Esophagus muscularis mucosa (tissue), 4 donors: ENCODE measurements around the gene LRRC4B. TPM values are rescaled to one million over a fixed set of nuclear protein-coding genes. Genes with fewer than 3 reads are reported as not detected.

ENCODE experiments used
- DNase-seq: peaks from one replicate; pipeline ENCODE4 v3.0.0-alpha.2; 2017; ENCODE audit errors: extremely low spot score
- H3K27ac ChIP-seq, 4 donors: fragments of 200-600 bp; sonication (generic); replicated peaks in 1 of 4; 1 replicate in 3 of 4; 2 replicates in 1 of 4; pipeline ENCODE4 v1.5.1; 2016 to 2019; ENCODE audit warnings: mild to moderate bottlenecking in 1 of 4
- H3K27me3 ChIP-seq, 4 donors: fragments of 200-600 bp; sonication (generic); one replicate each; pipeline versions ENCODE4 v1.5.1 to v1.6.0; 2016 to 2019
- H3K36me3 ChIP-seq, 4 donors: fragments of 200-600 bp; sonication (generic); one replicate each; pipeline ENCODE4 v1.5.1; 2016 to 2019
- H3K4me1 ChIP-seq, 4 donors: fragments of 200-600 bp; sonication (generic); one replicate each; pipeline ENCODE4 v1.5.1; 2016 to 2019
- H3K4me3 ChIP-seq, 4 donors: fragments of 200-600 bp; sonication (generic); 1 replicate in 2 of 4; 2 replicates in 2 of 4; pipeline ENCODE4 v1.5.1; 2016 to 2019; ENCODE audit warnings: mild to moderate bottlenecking in 4 of 4, moderate library complexity in 1 of 4
- H3K9me3 ChIP-seq, 4 donors: fragments of 200-600 bp; sonication (generic); 1 replicate in 3 of 4; 2 replicates in 1 of 4; pipeline ENCODE4 v1.5.1; 2016 to 2019
- EP300 ChIP-seq: sonication (generic); formaldehyde crosslinking; IDR thresholded peaks from one replicate; pipeline ENCODE4 v1.6.1; 2017; ENCODE audit warnings: antibody characterized with exemption
- POLR2A ChIP-seq: fragments of 450-650 bp; IDR thresholded peaks from one replicate; pipeline ENCODE4 v1.6.1; 2017; ENCODE audit warnings: antibody characterized with exemption, moderate library complexity, mild to moderate bottlenecking, low read depth
- POLR2AphosphoS5 ChIP-seq, 2 donors: sonication (generic); formaldehyde crosslinking; IDR thresholded peaks; one replicate each; pipeline ENCODE4 v1.6.1; 2017; ENCODE audit warnings: antibody characterized with exemption in 2 of 2
- WGBS: methylation state at CpG from one replicate; pipeline ENCODE4 v1.1.5; 2018; 5-methylcytosine and 5-hydroxymethylcytosine counted together
- intact Hi-C: fragments of 100-400 bp; cut with DNase I; formaldehyde crosslinking; loops from one replicate; pipeline ENCODE4 v1.15.1; 2023
- total RNA-seq, 4 donors: library from RNA; depleted of rRNA; stranded (reverse); fragments of >200 nt; gene quantifications; one replicate each; pipeline versions ENCODE4 v1.1.0 to v1.2.1, GENCODE V29; 2016
- TF ChIP-seq, protein P1 (sequence below), 3 experiments: fragments of 200-600 bp in 2 of 3; fragments of 450-650 bp in 1 of 3; sonication (generic) in 2 of 3; IDR thresholded peaks; one replicate each; pipeline ENCODE4 v1.5.1; 2017 to 2019; ENCODE audit warnings: antibody characterized with exemption in 3 of 3, mild to moderate bottlenecking in 2 of 3, moderate library complexity in 1 of 3

Gene LRRC4B
- total RNA-seq, 4 donors from 2014 or later = 3.7 to 12.5 (median 6.7) TPM

- Histone ChIP-seq H3K4me1 (peaks cover 0 to 16% (median 14%) of the 10 kb centered on the region in 4 donors), H3K4me3 (peak overlapping the region; percentile 39 to 53 (median 47)), H3K27me3 (peaks cover 0 to 79% (median 1%) of the 10 kb centered on the region in 4 donors), H3K27ac (peak overlapping the region in 3 of 4 donors; percentile 39 to 57 (median 51)), H3K9me3 (no peaks in the 10 kb centered on the region), H3K36me3 (no peaks in the 10 kb centered on the region)
- no peak for TF ChIP-seq POLR2AphosphoS5 (IDR thresholded peaks at IDR 0.05)
- TF ChIP-seq, protein P1, sequence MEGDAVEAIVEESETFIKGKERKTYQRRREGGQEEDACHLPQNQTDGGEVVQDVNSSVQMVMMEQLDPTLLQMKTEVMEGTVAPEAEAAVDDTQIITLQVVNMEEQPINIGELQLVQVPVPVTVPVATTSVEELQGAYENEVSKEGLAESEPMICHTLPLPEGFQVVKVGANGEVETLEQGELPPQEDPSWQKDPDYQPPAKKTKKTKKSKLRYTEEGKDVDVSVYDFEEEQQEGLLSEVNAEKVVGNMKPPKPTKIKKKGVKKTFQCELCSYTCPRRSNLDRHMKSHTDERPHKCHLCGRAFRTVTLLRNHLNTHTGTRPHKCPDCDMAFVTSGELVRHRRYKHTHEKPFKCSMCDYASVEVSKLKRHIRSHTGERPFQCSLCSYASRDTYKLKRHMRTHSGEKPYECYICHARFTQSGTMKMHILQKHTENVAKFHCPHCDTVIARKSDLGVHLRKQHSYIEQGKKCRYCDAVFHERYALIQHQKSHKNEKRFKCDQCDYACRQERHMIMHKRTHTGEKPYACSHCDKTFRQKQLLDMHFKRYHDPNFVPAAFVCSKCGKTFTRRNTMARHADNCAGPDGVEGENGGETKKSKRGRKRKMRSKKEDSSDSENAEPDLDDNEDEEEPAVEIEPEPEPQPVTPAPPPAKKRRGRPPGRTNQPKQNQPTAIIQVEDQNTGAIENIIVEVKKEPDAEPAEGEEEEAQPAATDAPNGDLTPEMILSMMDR (IDR thresholded peaks at IDR 0.05) = no peak
- no peak for TF ChIP-seq EP300
- TF ChIP-seq POLR2A = no peak
- DNase-seq = no peak
- intact Hi-C loops = no loop called here
- WGBS = 38% methylated on average over 7 of the region's 8 CpGs
Observed at GRCh38 chr19:50550594-50550966, 17.7 kb downstream of the LRRC4B start.

GRCh38 chr19:50549927-50550593, 18.2 kb downstream of the LRRC4B start:
- H3K27ac ChIP-seq = peak overlapping the region in 1 of 4 donors; percentile 57
- H3K4me3 ChIP-seq = peak overlapping the region; percentile 39 to 53 (median 47)
- no peak for DNase-seq
- peaks cover 0 to 74% (median 1%) of the 10 kb centered on the region in 4 donors for H3K27me3 ChIP-seq
- WGBS = 74% methylated on average over 14 of the region's 17 CpGs
- H3K36me3 ChIP-seq = no peaks in the 10 kb centered on the region
- TF ChIP-seq POLR2AphosphoS5 (IDR thresholded peaks at IDR 0.05) = no peak
- TF ChIP-seq EP300 = no peak
- no peak for TF ChIP-seq POLR2A
- TF ChIP-seq, protein P1 (IDR thresholded peaks at IDR 0.05) = no peak
- intact Hi-C loops = no loop called here
- no peaks in the 10 kb centered on the region for H3K9me3 ChIP-seq
- H3K4me1 ChIP-seq = peaks cover 0 to 16% (median 15%) of the 10 kb centered on the region in 4 donors

GRCh38 chr19:50549059-50549926, 18.9 kb downstream of the LRRC4B start:
- intact Hi-C loops = no loop called here
- H3K27me3 ChIP-seq = peaks cover 0 to 66% (median under 1%) of the 10 kb centered on the region in 4 donors
- DNase-seq = no peak
- TF ChIP-seq EP300 (no peak), POLR2AphosphoS5 (IDR thresholded peaks at IDR 0.05) (no peak)
- TF ChIP-seq, protein P1 (IDR thresholded peaks at IDR 0.05) = no peak
- no peaks in the 10 kb centered on the region for H3K9me3 ChIP-seq
- WGBS = 87% methylated on average over 13 of the region's 22 CpGs
- H3K4me3 ChIP-seq = no peak overlapping the region
- no peaks in the 10 kb centered on the region for H3K36me3 ChIP-seq
- peaks cover 0 to 16% (median 15%) of the 10 kb centered on the region in 4 donors for H3K4me1 ChIP-seq
- H3K27ac ChIP-seq = no peak overlapping the region

DNA sequence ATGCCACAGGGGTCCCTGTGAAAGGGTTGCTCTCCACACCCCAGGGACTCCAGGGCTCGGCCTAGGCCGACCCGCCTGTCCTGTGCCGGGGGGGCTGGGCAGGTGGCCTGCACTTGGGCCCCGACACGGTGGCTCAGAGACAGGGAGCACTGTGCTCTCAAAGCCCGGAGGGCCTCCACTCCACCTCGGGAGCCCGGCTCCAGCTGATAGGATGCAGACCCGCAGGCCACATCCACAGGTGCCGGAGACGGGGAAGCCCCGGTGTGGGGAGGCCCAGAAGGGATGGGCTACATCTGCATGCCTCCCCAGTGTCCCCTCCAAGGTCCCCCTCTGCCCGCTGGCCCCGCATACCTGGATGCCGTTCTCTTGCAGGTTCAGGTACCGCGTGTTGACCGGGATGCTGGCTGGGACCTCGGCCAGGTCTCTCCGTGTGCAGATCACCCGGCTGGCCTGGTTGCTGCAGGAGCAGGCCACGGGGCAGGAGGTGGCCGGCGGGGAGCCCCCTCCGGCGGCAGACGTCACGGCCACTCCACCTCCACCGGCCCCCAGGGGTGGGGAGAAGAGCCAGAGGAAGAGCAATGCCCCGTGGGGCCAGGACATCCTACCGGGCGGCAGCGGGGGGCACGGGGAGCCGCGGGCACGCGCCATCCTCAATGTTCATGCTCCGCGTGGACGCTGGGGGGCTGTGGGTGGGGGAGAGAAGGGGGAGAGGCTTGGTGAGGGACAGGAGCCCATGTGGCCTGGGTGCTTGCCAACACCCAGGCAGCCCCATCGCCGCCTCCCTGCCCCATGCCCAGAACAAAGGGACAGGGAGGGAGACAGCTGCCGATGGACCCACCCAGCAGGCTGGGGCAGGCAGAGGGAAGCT, 19.8 kb downstream of the LRRC4B start:
- no peak overlapping the region for H3K27ac ChIP-seq
- no peaks in the 10 kb centered on the region for H3K36me3 ChIP-seq
- TF ChIP-seq, protein P1 (IDR thresholded peaks at IDR 0.05) = no peak
- TF ChIP-seq EP300 (no peak), POLR2A (no peak), POLR2AphosphoS5 (IDR thresholded peaks at IDR 0.05) (no peak)
- peaks cover 0 to 16% (median 15%) of the 10 kb centered on the region in 4 donors for H3K4me1 ChIP-seq
- H3K27me3 ChIP-seq = peaks cover 0 to 58% (median 0%) of the 10 kb centered on the region in 4 donors
- no peaks in the 10 kb centered on the region for H3K9me3 ChIP-seq
- 90% methylated on average over 4 of the region's 45 CpGs for WGBS
- H3K4me3 ChIP-seq = no peak overlapping the region
- intact Hi-C loops = no loop called here
- DNase-seq = no peak
